ENCODE data around the gene CCR2.
A peak's percentile ranks its signal among the peaks of the same experiment; 100 is the strongest.

CCR2 gene

GRCh38 chr3:46353647-46354410 lies at the start of gene CCR2:
CCR2 (plus strand) TSS chr3:46354111; CDS start chr3:46357528, 3,417 bp downstream.
- no peak for TF ChIP-seq CTCF (conservative IDR thresholded peaks at IDR 0.05; ENCODE audit: low read depth)
- POLR2A ChIA-PET (ENCODE audit: low non-redundant PET): no interaction called here
- DNase-seq (ENCODE audit: low spot score): no peak
- H3K27ac ChIP-seq: no peak within 1 kb of the TSS
- CTCF ChIA-PET: interaction anchor here (0.6 kb wide), 2 partner anchors 30 to 89 kb away, joined by 3 to 4 read pairs; no protein-coding TSS in a partner anchor

- DNase-seq (ENCODE audit: low spot score): no peak
- ChIA-PET CTCF (no interaction called here), POLR2A (ENCODE audit: low non-redundant PET) (no interaction called here)
- no peak overlapping the region for H3K27ac ChIP-seq
- TF ChIP-seq CTCF (conservative IDR thresholded peaks at IDR 0.05; ENCODE audit: low read depth): no peak
Observed at GRCh38 chr3:46304739-46305138, 49.2 kb upstream of the CCR2 start.

GRCh38 chr3:46312991-46313390 lies 40.9 kb upstream of the CCR2 start:
- TF ChIP-seq CTCF (conservative IDR thresholded peaks at IDR 0.05; ENCODE audit: low read depth): no peak
- DNase-seq (ENCODE audit: low spot score): peak; percentile 52
- CTCF ChIA-PET: interaction anchor here (0.7 kb wide), 1 partner anchor 133 kb away, joined by 6 read pairs; no protein-coding TSS in a partner anchor
- no peak overlapping the region for H3K27ac ChIP-seq
- POLR2A ChIA-PET (ENCODE audit: low non-redundant PET): no interaction called here

GRCh38 chr3:46314517-46314916 lies 39.4 kb upstream of the CCR2 start:
- TF ChIP-seq CTCF (conservative IDR thresholded peaks at IDR 0.05; ENCODE audit: low read depth): no peak
- H3K27ac ChIP-seq: no peak overlapping the region
- POLR2A ChIA-PET (ENCODE audit: low non-redundant PET): no interaction called here
- CTCF ChIA-PET: no interaction called here
- DNase-seq (ENCODE audit: low spot score): no peak

- TF ChIP-seq CTCF (conservative IDR thresholded peaks at IDR 0.05; ENCODE audit: low read depth): no peak
- DNase-seq (ENCODE audit: low spot score): no peak
- ChIA-PET CTCF (no interaction called here), POLR2A (ENCODE audit: low non-redundant PET) (no interaction called here)
- no peak overlapping the region for H3K27ac ChIP-seq
Observed at GRCh38 chr3:46316206-46316605, 37.7 kb upstream of the CCR2 start.

GRCh38 chr3:46318207-46318927 lies 35.5 kb upstream of the CCR2 start:
- ChIA-PET POLR2A (ENCODE audit: low non-redundant PET) (no interaction called here), CTCF (no interaction called here)
- DNase-seq (ENCODE audit: low spot score): no peak
- H3K27ac ChIP-seq: no peak overlapping the region
- TF ChIP-seq CTCF (conservative IDR thresholded peaks at IDR 0.05; ENCODE audit: low read depth): no peak
